Measurements from ENCODE around the gene ANGPTL7.

- TF ChIP-seq CTCF (IDR thresholded peaks at IDR 0.05): no peak
- TF ChIP-seq POLR2A (IDR thresholded peaks at IDR 0.05): no peak
Measured at GRCh38 chr1:11169202-11169601, 20.0 kb upstream of the ANGPTL7 start.
